SU-DHL-6 (cell line): ENCODE results near the gene FHOD3.

Experiments
- H2AFZ ChIP-seq: fragments of 200-600 bp; sonication (generic); 2 replicates; pipeline ENCODE4 v1.6.1; 2014; ENCODE audit warnings: low read depth, mild to moderate bottlenecking, moderate library complexity, mixed read lengths, antibody characterized with exemption, low read length; ENCODE audit not compliant: severe bottlenecking
- H3F3A ChIP-seq: fragments of 200-600 bp; shearing (Covaris generic); 2 replicates; pipeline ENCODE4 v1.6.0; 2016; ENCODE audit warnings: antibody characterized with exemption, mild to moderate bottlenecking; ENCODE audit not compliant: insufficient read depth
- H3K27ac ChIP-seq: fragments of 200-600 bp; sonication (generic); 2 replicates; pipeline ENCODE4 v1.5.1; 2016; ENCODE audit warnings: low read depth, mild to moderate bottlenecking, low read length, moderate library complexity, mixed read lengths
- H3K27me3 ChIP-seq: fragments of 200-600 bp; sonication (generic), shearing (Covaris generic); 2 replicates; pipeline ENCODE4 v1.6.0; 2014; ENCODE audit warnings: mild to moderate bottlenecking, low read length
- H3K36me3 ChIP-seq: fragments of 200-600 bp; sonication (generic); 2 replicates; pipeline ENCODE4 v1.6.1; 2014; ENCODE audit warnings: mild to moderate bottlenecking, low read length, mixed read lengths
- H3K4me2 ChIP-seq: fragments of 300-600, 200-600 bp; shearing (Covaris generic), sonication (generic); 2 replicates; pipeline ENCODE4 v1.6.0; 2014; ENCODE audit warnings: low read length, low read depth, mild to moderate bottlenecking; ENCODE audit not compliant: poor library complexity, severe bottlenecking
- H3K4me3 ChIP-seq: fragments of 200-600 bp; sonication (generic); 2 replicates; pipeline ENCODE4 v1.5.1; 2014; ENCODE audit warnings: antibody characterized with exemption, low read length, mild to moderate bottlenecking, mixed read lengths; ENCODE audit not compliant: insufficient read depth, poor library complexity, severe bottlenecking
- H3K79me2 ChIP-seq: fragments of 200-600 bp; sonication (generic); 2 replicates; pipeline ENCODE4 v1.6.1; 2014; ENCODE audit warnings: mild to moderate bottlenecking, low read length, moderate library complexity; ENCODE audit not compliant: insufficient read depth
- H3K9ac ChIP-seq: fragments of 200-600 bp; sonication (generic); 2 replicates; pipeline ENCODE4 v1.7.0; 2014; ENCODE audit warnings: mild to moderate bottlenecking, low read length
- H3K9me2 ChIP-seq: fragments of 200-600 bp; sonication (generic); replicated peaks from 2 replicates; pipeline ENCODE4 v1.6.1; 2014; ENCODE audit warnings: low read length; ENCODE audit not compliant: insufficient read depth
- H3K9me3 ChIP-seq: fragments of 200-600 bp; sonication (generic); 2 replicates; pipeline ENCODE4 v1.6.1; 2014; ENCODE audit warnings: low read length, mixed read lengths; ENCODE audit not compliant: insufficient read depth
- H4K20me1 ChIP-seq: fragments of 200-600 bp; sonication (generic); 2 replicates; pipeline ENCODE4 v1.6.1; 2014; ENCODE audit warnings: low read depth, mild to moderate bottlenecking, antibody characterized with exemption, low read length, moderate library complexity, mixed read lengths
- CTCF ChIP-seq: fragments of 200-600 bp; sonication (generic); IDR thresholded peaks from one replicate; pipeline ENCODE4 v1.5.1; 2017; ENCODE audit warnings: antibody characterized with exemption, mild to moderate bottlenecking, low read length, moderate library complexity; ENCODE audit not compliant: insufficient read depth, poor library complexity, severe bottlenecking
- EZH2phosphoT487 ChIP-seq: fragments of 200-600 bp; sonication (generic), shearing (Covaris generic); conservative IDR thresholded peaks from 2 replicates; pipeline ENCODE4 v1.6.1; 2018; ENCODE audit warnings: mild to moderate bottlenecking, antibody characterized with exemption, low read length, moderate library complexity, mixed read lengths

The FHOD3 gene

GRCh38 chr18:36420826-36421225 lies 123.3 kb downstream of the FHOD3 start:
- no peak overlapping the region for H3K4me3 ChIP-seq
- H3K27ac ChIP-seq, result no peak overlapping the region
- no peaks in the 10 kb centered on the region for H3K27me3 ChIP-seq
- no peak overlapping the region for H3K4me2 ChIP-seq
- no peaks in the 10 kb centered on the region for H3F3A ChIP-seq
- no peaks in the 10 kb centered on the region for H3K9me3 ChIP-seq
- no peak overlapping the region for H2AFZ ChIP-seq
- H4K20me1 ChIP-seq, result no peaks in the 10 kb centered on the region
- H3K79me2 ChIP-seq, result no peaks in the 10 kb centered on the region
- no peak overlapping the region for H3K9ac ChIP-seq
- TF ChIP-seq CTCF, result no peak
- no peak for TF ChIP-seq EZH2phosphoT487
- H3K36me3 ChIP-seq, result no peaks in the 10 kb centered on the region
- no peaks in the 10 kb centered on the region for H3K9me2 ChIP-seq

GRCh38 chr18:36424741-36425142 lies 127.2 kb downstream of the FHOD3 start:
- no peak overlapping the region for H3K9ac ChIP-seq
- H2AFZ ChIP-seq, result no peak overlapping the region
- no peak for TF ChIP-seq CTCF
- TF ChIP-seq EZH2phosphoT487, result no peak
- H4K20me1 ChIP-seq, result no peaks in the 10 kb centered on the region
- no peaks in the 10 kb centered on the region for H3F3A ChIP-seq
- no peaks in the 10 kb centered on the region for H3K27me3 ChIP-seq
- H3K4me3 ChIP-seq, result no peak overlapping the region
- H3K36me3 ChIP-seq, result no peaks in the 10 kb centered on the region
- no peak overlapping the region for H3K4me2 ChIP-seq
- H3K79me2 ChIP-seq, result no peaks in the 10 kb centered on the region
- no peaks in the 10 kb centered on the region for H3K9me3 ChIP-seq
- H3K9me2 ChIP-seq, result no peaks in the 10 kb centered on the region
- no peak overlapping the region for H3K27ac ChIP-seq

GRCh38 chr18:36427369-36427768 lies 129.9 kb downstream of the FHOD3 start:
- TF ChIP-seq EZH2phosphoT487 (no peak), CTCF (no peak)
- no peaks in the 10 kb centered on the region for H3K79me2 ChIP-seq
- no peaks in the 10 kb centered on the region for H4K20me1 ChIP-seq
- no peaks in the 10 kb centered on the region for H3K9me2 ChIP-seq
- no peak overlapping the region for H3K27ac ChIP-seq
- H3K9ac ChIP-seq, result no peak overlapping the region
- no peaks in the 10 kb centered on the region for H3F3A ChIP-seq
- H3K4me2 ChIP-seq, result no peak overlapping the region
- H3K36me3 ChIP-seq, result no peaks in the 10 kb centered on the region
- H2AFZ ChIP-seq, result no peak overlapping the region
- H3K4me3 ChIP-seq, result no peak overlapping the region
- no peaks in the 10 kb centered on the region for H3K27me3 ChIP-seq
- no peaks in the 10 kb centered on the region for H3K9me3 ChIP-seq
